Neural cell (in vitro differentiated cells): ENCODE results near the gene WIPF3.

Experiments
- CTCF ChIP-seq: fragments of 450-650 bp; IDR thresholded peaks from 2 replicates; pipeline ENCODE4 v1.5.1; 2014; ENCODE audit warnings: antibody characterized with exemption, mild to moderate bottlenecking, moderate library complexity; ENCODE audit not compliant: poor library complexity, severe bottlenecking
- EZH2 ChIP-seq: fragments of 200-600, 300-800 bp; shearing (Covaris generic), sonication (generic); IDR thresholded peaks from 2 replicates; pipeline ENCODE4 v1.6.1; 2014; ENCODE audit warnings: antibody characterized with exemption, low read length, borderline replicate concordance, mild to moderate bottlenecking; ENCODE audit not compliant: insufficient read depth, poor library complexity, severe bottlenecking
- MXI1 ChIP-seq: fragments of 450-650 bp; conservative IDR thresholded peaks from 2 replicates; pipeline ENCODE4 v1.6.1; 2014; ENCODE audit warnings: antibody characterized with exemption, mild to moderate bottlenecking; ENCODE audit not compliant: poor library complexity, severe bottlenecking
- POLR2AphosphoS5 ChIP-seq: IDR thresholded peaks from 2 replicates; pipeline ENCODE4 v1.6.1; 2012
- RAD21 ChIP-seq: fragments of 450-650 bp; conservative IDR thresholded peaks from 2 replicates; pipeline ENCODE4 v1.6.1; 2014; ENCODE audit warnings: antibody characterized with exemption, mild to moderate bottlenecking, moderate library complexity
- SMC3 ChIP-seq: fragments of 450-650 bp; conservative IDR thresholded peaks from 2 replicates; pipeline ENCODE4 v1.6.1; 2014; ENCODE audit warnings: antibody characterized with exemption, mild to moderate bottlenecking, moderate library complexity; ENCODE audit not compliant: poor library complexity
- TAF1 ChIP-seq: IDR thresholded peaks from 2 replicates; pipeline ENCODE4 v1.6.1; 2012; ENCODE audit warnings: low read depth

DNA sequence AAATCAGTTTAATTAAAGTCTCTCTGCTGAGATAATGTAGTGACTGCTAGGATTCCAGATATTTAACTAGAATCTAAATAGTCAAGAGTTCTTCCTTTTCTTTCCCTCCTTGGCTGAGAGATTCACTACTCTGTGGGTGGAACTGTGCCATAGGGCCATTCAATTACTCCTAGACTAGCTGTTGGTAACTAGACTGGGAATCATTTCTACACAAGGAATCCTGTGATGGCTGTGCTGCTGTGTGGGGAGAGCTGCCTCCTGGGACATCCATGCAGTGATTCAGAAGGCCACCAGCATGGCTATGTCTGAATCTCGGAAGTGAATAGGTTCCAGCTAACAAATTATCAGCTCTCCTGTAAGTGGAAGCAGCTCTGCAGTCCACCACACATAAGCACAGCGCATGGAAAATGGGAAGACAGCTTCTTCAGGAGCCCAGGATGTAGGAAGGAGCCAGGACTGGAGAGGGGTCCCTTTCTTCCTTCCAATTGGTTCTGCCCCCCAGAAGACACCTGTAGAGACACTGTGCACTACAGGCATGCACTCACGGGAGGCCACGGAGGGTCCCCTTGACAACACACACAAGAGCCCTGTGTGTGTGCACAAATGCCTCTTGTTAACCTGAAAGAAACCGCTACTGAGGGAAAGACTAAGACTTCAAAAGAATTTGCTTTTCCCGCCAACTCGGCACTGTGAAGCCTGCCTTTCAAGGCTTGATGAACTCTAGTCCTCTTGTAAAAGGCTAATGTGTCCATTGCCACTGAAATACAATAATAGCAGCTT is 116.8 kb downstream of the WIPF3 start:
- TF ChIP-seq EZH2 (no peak), CTCF (no peak), POLR2AphosphoS5 (no peak), RAD21 (no peak), SMC3 (no peak), TAF1 (no peak), MXI1 (no peak)
